Measurements from ENCODE around the gene RANBP2. TPM values are rescaled to one million over a fixed set of nuclear protein-coding genes. Genes with fewer than 3 reads are reported as not detected.

The RANBP2 gene
- total and polyA plus RNA-seq, 9 of the 15 experiments (the other 6 are each of a cell fraction or from before 2014, with no cell fraction given), result 11.7 to 97.4 (median 48.1) TPM

DNA sequence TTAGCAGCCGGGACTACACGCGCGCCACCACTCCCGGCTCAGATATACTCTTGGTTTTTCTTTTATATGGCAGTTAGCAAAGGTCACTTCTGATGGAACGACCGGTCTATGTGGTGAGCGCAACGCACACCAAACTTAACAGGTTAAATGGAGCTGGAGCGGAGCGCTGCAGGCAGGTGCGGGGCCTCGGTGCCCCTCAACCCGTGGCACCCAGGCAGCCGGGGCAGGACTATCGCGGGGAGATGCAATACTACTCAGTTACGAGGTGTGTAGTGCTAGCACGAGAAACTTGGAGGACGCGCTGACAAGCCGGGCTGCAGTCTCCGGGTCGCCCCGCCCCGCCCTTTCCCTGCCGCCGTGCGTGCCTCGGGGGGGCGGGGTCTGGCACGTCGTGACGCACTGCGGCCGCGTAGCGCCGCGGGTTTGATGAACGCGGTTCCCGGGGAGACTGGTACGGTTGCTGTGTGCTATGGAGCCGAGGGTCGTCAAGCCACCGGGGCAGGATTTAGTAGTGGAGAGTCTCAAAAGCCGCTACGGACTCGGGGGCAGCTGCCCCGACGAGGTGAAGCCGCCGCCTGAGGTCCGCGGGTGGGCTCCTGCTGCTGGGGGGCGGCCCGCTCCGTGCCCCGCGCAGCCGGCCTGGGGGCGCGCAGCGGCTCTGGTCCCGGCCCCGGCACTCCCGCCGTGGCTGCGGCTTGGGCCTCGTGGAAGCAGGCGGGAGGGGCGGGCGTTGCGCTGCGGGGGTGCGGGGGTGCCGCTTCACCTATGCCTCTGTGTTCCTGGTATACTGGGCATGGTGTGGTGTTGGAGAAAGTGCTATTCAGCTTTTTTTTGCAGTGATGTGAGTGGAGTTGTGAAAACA, 67.3 kb downstream of the RANBP2 start, which contains the start of gene CCDC138 (continued):
- TF ChIP-seq, protein P1, sequence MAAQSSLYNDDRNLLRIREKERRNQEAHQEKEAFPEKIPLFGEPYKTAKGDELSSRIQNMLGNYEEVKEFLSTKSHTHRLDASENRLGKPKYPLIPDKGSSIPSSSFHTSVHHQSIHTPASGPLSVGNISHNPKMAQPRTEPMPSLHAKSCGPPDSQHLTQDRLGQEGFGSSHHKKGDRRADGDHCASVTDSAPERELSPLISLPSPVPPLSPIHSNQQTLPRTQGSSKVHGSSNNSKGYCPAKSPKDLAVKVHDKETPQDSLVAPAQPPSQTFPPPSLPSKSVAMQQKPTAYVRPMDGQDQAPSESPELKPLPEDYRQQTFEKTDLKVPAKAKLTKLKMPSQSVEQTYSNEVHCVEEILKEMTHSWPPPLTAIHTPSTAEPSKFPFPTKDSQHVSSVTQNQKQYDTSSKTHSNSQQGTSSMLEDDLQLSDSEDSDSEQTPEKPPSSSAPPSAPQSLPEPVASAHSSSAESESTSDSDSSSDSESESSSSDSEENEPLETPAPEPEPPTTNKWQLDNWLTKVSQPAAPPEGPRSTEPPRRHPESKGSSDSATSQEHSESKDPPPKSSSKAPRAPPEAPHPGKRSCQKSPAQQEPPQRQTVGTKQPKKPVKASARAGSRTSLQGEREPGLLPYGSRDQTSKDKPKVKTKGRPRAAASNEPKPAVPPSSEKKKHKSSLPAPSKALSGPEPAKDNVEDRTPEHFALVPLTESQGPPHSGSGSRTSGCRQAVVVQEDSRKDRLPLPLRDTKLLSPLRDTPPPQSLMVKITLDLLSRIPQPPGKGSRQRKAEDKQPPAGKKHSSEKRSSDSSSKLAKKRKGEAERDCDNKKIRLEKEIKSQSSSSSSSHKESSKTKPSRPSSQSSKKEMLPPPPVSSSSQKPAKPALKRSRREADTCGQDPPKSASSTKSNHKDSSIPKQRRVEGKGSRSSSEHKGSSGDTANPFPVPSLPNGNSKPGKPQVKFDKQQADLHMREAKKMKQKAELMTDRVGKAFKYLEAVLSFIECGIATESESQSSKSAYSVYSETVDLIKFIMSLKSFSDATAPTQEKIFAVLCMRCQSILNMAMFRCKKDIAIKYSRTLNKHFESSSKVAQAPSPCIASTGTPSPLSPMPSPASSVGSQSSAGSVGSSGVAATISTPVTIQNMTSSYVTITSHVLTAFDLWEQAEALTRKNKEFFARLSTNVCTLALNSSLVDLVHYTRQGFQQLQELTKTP (IDR thresholded peaks at IDR 0.05; ENCODE audit: low read depth in 1 of 2, partially characterized antibody in 2 of 2), result no peak
- TF ChIP-seq GMEB1 (CRISPR knock-in tag; IDR thresholded peaks at IDR 0.05), result peak; percentile 99
- TF ChIP-seq, protein P2, sequence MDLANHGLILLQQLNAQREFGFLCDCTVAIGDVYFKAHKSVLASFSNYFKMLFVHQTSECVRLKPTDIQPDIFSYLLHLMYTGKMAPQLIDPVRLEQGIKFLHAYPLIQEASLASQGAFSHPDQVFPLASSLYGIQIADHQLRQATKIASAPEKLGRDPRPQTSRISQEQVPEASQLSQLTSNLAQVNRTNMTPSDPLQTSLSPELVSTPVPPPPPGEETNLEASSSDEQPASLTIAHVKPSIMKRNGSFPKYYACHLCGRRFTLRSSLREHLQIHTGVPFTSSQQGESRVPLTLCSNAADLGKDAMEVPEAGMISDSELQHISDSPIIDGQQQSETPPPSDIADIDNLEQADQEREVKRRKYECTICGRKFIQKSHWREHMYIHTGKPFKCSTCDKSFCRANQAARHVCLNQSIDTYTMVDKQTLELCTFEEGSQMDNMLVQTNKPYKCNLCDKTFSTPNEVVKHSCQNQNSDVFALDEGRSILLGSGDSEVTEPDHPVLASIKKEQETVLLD (IDR thresholded peaks at IDR 0.05), result peak; percentile 96
- TF ChIP-seq ZNF785 (CRISPR knock-in tag; IDR thresholded peaks at IDR 0.05), result no peak
- no peak for TF ChIP-seq PCBP1 (IDR thresholded peaks at IDR 0.05; ENCODE audit: low read depth, low read length, poor library complexity, severe bottlenecking)
- TF ChIP-seq, protein P3, sequence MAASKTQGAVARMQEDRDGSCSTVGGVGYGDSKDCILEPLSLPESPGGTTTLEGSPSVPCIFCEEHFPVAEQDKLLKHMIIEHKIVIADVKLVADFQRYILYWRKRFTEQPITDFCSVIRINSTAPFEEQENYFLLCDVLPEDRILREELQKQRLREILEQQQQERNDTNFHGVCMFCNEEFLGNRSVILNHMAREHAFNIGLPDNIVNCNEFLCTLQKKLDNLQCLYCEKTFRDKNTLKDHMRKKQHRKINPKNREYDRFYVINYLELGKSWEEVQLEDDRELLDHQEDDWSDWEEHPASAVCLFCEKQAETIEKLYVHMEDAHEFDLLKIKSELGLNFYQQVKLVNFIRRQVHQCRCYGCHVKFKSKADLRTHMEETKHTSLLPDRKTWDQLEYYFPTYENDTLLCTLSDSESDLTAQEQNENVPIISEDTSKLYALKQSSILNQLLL (CRISPR knock-in tag; IDR thresholded peaks at IDR 0.05; ENCODE audit: borderline replicate concordance), result no peak
- peak; percentile 47 for TF ChIP-seq FUS (optimal IDR thresholded peaks at IDR 0.05; ENCODE audit: low read depth, low read length)
- TF ChIP-seq SRSF7 (optimal IDR thresholded peaks at IDR 0.05; ENCODE audit: low read depth, low read length), result no peak
- TF ChIP-seq ZFP36 (IDR thresholded peaks at IDR 0.05; ENCODE audit: low read depth, low read length, partially characterized antibody), result no peak
- no peak for TF ChIP-seq HOXB6 (CRISPR knock-in tag; IDR thresholded peaks at IDR 0.05; ENCODE audit: borderline replicate concordance)
- TF ChIP-seq, protein P4, sequence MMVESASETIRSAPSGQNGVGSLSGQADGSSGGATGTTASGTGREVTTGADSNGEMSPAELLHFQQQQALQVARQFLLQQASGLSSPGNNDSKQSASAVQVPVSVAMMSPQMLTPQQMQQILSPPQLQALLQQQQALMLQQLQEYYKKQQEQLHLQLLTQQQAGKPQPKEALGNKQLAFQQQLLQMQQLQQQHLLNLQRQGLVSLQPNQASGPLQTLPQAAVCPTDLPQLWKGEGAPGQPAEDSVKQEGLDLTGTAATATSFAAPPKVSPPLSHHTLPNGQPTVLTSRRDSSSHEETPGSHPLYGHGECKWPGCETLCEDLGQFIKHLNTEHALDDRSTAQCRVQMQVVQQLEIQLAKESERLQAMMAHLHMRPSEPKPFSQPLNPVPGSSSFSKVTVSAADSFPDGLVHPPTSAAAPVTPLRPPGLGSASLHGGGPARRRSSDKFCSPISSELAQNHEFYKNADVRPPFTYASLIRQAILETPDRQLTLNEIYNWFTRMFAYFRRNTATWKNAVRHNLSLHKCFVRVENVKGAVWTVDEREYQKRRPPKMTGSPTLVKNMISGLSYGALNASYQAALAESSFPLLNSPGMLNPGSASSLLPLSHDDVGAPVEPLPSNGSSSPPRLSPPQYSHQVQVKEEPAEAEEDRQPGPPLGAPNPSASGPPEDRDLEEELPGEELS (CRISPR knock-in tag; IDR thresholded peaks at IDR 0.05; ENCODE audit: borderline replicate concordance), result peak; percentile 59; the same call in 1 of the 2 replicates
- TF ChIP-seq ZNF79 (CRISPR knock-in tag; IDR thresholded peaks at IDR 0.05; ENCODE audit: low read depth), result no peak
- no peak for TF ChIP-seq SMARCA4 (IDR thresholded peaks at IDR 0.05)
- peak; percentile 56 for TF ChIP-seq C11orf30 (IDR thresholded peaks at IDR 0.05; ENCODE audit: low read depth)
